Subcutaneous adipose tissue (tissue), 4 donors: Measurements from ENCODE around the gene TRIM8. TPM values are rescaled to one million over a fixed set of nuclear protein-coding genes. Genes with fewer than 3 reads are reported as not detected.

ENCODE experiments used
- total RNA-seq, 4 donors: library from RNA; depleted of rRNA; stranded (reverse); fragments of >200 nt; gene quantifications; one replicate each; pipeline ENCODE4 v1.1.0, GENCODE V29; 2016
- TF ChIP-seq, protein P1 (sequence below): fragments of 450-650 bp; IDR thresholded peaks from one replicate; pipeline ENCODE4 v1.5.1; 2016; ENCODE audit warnings: low read depth, mild to moderate bottlenecking, control low read depth, antibody characterized with exemption, moderate library complexity

Gene TRIM8
- total RNA-seq, 4 donors from 2014 or later, result 76.3 to 261 (median 111) TPM

- TF ChIP-seq, protein P1, sequence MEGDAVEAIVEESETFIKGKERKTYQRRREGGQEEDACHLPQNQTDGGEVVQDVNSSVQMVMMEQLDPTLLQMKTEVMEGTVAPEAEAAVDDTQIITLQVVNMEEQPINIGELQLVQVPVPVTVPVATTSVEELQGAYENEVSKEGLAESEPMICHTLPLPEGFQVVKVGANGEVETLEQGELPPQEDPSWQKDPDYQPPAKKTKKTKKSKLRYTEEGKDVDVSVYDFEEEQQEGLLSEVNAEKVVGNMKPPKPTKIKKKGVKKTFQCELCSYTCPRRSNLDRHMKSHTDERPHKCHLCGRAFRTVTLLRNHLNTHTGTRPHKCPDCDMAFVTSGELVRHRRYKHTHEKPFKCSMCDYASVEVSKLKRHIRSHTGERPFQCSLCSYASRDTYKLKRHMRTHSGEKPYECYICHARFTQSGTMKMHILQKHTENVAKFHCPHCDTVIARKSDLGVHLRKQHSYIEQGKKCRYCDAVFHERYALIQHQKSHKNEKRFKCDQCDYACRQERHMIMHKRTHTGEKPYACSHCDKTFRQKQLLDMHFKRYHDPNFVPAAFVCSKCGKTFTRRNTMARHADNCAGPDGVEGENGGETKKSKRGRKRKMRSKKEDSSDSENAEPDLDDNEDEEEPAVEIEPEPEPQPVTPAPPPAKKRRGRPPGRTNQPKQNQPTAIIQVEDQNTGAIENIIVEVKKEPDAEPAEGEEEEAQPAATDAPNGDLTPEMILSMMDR, result no peak
Measured at GRCh38 chr10:102608487-102608886, 35.8 kb upstream of the TRIM8 start.

DNA sequence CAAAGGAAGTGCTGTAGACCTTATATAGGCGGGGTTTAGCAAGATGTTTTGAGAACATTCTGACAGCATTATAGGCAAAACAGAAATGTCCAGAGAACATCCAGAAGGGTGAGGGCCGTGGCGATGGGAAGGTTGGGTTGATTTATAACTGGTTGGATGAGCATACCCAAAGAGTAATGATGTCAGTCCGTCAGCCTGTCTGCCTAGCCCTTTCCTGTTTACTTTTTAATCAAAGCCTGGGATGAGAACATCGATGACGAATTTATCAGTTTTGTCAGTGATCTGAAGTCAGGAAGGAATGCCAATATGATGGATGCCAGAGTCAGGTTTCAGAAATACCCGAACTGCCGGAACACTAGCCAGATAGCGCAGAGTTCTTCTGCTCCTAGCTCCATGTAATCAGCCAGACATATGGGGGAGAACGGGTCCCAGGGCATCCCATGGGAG, 33.8 kb upstream of the TRIM8 start:
- TF ChIP-seq, protein P1, result no peak

DNA sequence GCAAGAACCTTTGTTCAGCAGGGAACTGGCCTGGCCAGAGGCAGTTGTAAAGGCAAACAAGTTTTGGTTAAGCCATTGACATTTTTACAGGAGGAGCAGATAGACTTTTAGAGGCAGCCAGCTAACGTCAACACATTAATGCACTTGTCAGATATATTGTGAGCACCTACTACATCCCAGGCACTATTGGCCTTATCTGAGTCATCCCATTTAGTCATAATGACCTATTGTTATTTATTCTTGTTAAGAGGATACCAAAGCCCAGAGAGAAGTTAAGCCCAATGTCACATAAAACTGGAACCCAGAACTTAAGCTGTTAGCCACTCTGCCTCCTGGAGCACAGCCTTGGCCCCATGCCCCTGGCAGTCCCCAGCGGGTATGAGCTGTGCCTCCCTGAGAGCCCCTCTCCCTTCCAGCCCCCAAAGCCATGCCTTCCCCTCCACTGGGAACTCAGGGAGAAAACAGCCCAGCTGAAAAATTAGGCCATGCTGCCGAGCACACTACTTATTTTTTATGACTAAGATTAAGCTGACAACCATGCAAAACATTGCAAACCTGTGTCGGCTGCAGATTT, 32.7 kb upstream of the TRIM8 start:
- TF ChIP-seq, protein P1, result no peak

- TF ChIP-seq, protein P1, result no peak
Measured at GRCh38 chr10:102612964-102613275, 31.4 kb upstream of the TRIM8 start.

DNA sequence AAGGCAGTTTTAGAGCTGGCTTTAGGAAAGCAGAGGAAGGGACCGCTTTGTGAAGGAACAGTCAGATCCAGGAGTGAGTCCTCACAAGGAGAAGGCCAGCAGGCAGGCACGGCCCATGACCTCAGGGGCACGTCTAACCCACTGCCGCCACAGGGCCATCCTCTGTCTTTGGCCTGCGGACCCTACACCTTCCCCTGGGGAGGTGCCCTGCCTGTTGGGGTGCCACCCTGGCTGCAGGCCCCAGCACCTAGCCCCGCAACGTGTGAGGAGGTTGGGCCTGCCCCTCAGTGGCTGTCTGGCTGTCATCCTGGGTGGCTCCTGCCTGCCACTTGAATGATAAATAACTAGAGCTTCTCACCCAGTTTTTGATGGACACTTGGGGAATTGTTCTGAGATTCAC, 31.0 kb upstream of the TRIM8 start:
- TF ChIP-seq, protein P1, result no peak

DNA sequence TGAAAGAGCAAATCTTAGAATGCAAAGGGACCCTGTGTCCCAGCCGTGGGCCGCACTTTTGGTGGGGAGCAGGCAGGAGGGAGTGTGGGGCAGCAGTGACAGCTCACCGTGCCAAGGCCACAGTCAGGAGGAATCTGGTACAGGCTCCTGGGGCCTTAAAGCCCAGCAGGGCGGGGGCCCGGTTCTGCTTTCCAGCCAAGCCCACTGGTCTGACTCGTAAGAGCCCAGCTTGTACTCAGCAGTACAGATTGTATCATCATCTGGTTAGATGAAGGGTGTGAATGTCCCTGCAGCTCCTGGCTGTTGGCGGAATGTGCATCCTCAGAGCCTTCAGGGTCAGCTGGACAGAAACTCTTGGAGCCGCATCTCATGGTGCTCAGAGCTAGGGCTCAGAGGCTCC, 30.5 kb upstream of the TRIM8 start:
- TF ChIP-seq, protein P1, result no peak

DNA sequence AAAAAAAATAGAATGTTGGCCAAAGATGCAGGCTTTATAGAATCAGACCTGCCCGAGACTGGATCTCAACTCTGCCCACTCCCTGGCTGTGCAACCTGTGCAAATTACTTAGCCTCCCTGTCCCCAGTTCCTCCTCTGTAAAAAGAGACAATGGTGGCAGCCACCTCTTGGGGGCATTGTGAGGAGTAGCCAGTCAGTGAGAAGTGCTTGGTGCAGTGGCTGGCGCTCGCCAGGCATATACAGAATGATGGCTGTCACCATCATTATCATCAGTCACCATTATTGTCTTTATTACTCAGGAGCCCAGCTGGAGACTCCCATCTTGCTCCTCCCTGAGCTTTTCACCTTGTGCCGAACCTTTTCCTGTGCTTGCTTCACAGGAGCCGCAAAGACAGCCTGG, 29.4 kb upstream of the TRIM8 start:
- TF ChIP-seq, protein P1, result no peak
